ENCODE measurements around the gene PPP1R16B.
"Not testable (repeated sequence)": the region's sequence is repeated elsewhere in the genome, so short reads cannot be mapped to it uniquely, and the experiment has no call there.

Gene PPP1R16B

GRCh38 chr20:38855356-38855755 is 49.9 kb downstream of the PPP1R16B start:
- DNase-seq: peak; percentile 32

DNA sequence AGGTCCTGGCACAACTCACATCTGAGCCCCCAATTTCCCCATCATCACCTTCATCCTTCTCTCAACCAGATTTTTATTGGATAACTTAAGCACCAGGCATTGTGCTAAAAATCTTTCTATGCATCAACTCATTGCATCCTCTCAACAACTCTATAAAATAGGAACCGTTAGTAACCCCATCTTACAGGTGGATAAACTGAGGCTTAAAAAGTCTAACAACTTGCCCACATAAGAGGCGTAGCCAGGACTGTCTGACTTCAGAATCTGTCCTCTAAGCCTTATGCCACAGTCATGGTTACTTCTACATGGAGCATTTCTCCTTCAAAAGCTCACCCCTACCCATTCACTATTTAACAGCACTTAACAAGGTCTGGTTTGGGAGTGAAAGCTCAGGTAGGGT is 51.1 kb downstream of the PPP1R16B start:
- DNase-seq: no peak

DNA sequence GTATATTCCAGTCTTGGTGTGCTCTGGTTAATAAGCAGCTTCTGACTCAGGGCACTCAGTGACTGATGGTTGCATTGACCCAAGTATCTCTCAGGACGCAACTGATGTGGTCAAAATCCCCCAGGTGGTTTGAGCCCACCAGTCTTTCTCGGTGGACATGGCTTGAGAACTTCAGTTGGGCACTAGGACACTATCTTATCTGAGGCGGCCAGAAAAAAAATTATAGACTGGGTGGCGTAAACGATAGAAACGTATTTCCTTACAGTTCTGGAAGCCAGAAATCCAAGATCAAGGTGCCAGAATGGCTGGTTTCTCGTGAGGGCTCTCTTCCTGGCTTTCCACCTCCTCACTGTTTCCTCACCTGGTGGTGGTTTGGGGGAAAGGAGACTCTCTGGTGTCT is 52.2 kb downstream of the PPP1R16B start:
- no peak for DNase-seq

- DNase-seq: no peak
Measured at GRCh38 chr20:38859070-38859690, 53.7 kb downstream of the PPP1R16B start.

DNA sequence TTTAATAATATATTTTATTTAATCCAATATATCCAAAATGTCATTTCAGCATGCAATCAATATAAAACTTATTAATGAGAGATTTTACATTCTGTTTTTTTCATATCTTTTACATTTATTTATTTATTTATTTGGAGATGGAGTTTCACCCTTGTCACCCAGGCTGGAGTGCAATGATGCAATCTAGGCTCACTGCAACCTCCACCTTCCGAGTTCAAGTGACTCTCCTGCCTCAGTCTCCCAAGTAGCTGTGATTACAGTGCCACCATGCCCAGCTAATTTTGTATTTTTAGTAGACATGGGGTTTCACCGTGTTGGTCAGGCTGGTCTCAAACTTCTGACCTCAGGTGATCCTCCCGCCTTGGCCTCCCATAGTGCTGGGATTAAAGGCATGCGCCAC is 54.4 kb downstream of the PPP1R16B start:
- not testable (repeated sequence) for DNase-seq

DNA sequence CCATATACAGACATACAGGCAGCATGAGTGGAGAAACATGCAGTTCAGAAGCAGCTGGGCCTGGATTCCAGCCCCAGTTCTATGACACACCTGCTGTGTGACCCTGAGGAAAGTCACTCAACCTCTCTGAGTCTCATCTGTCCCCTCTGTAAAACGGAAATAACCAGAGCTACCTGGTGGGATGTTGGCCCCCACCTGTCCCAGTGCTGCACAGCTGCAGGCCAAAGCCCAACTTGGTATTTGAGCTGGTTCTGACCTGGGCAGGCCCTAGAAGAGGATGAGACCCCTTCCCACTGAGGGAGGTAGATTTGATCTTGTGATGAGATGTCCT is 55.5 kb downstream of the PPP1R16B start:
- no peak for DNase-seq

DNA sequence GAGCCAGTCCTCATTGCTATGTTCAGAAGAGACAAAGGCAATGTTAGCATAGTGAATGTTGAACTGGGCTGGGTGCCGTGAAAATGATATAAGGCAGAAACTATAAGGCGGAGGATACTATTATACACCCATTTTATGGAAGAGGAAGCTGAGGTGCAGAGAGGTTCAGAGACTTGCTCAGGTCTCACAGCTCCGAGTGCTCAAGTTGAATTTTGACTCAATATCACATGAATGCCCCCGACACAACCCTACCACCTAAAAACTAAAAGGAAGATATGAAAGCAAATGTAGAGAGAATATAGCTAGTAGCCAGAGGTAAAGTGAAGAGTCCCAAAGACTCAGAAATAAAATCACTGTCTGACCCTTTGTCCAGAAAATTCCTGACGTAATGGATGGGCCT is 56.7 kb downstream of the PPP1R16B start:
- no peak for DNase-seq

DNA sequence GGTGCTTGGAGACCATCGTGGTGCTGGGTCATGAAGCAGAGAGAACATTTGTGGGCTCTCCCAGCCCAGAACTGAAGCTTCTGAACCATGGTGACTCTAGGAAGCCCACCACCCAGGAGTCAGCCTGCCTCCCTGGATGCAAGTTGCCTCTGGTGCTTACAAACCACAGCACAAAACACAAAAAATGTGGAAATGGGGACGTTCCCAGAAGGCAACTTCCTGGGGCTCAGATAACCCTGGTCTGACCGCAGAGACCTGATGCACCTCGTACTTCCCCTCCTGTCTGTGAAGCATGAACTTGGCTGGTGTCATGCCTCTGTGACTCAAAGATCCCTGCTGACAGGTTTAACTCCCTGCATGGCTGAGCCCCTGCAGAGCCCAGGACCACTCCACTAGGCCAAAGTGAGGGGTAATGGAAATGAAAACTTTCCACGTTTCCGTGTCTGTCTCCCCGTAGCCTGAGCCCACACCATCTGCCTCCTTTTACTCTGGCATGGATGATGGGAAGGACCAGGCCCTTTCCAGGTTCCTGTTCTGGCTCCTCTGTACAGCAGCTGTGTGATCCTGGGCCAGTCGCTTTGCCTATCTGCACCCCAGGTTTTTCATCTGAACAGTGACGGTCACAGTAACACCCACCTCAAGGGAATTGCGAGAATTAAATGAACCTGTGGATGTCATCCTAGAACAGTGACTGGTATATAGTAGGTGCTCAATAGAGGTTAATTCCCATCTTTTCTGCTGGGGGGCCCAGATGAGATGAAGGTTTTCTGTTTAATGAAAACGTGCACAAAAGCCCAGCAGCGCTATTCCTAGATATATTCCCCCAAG is 57.7 kb downstream of the PPP1R16B start:
- no peak for DNase-seq

DNA sequence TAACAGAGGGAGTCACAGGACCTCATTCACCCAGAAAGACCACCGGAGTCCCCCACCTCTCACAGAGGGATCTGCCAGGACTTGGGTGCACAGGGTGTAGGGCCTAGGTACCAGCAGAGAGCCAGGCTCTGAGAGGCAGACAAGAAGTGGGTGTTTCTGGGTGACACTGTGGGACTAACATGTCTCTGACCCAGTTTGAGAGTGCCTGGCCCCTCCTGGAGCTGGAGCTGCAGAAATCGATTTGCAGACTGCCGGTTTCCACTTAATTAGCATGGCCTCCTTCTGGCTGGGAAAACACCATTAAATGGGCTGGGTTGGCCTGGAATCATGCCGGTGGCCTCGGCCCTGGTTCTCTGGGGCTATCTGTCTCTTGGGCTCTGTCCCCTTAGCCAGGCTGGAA is 59.2 kb downstream of the PPP1R16B start:
- no peak for DNase-seq

GRCh38 chr20:38866265-38867061 is 61.0 kb downstream of the PPP1R16B start:
- DNase-seq: no peak

GRCh38 chr20:38867062-38867359 is 61.5 kb downstream of the PPP1R16B start:
- no peak for DNase-seq

GRCh38 chr20:38870733-38871559 is 65.4 kb downstream of the PPP1R16B start:
- DNase-seq: no peak

DNA sequence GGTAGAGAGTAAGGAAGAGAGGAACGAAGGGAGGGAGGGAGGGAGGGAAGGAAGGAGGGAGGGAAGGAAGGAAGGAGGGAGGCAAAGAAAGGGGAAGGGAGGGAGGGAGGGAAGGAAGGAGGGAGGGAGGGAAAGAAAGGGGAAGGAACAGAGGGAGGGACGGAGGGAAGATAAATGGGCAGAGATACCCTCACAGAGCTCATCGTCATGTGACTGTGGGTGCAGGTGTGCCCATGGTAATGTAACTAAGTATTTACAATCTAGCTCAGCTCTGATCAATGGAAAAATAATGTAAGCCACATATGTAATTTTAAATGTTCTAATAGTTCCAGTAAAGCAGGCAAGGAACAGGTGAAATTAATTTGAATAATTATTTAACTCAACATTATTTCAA is 66.1 kb downstream of the PPP1R16B start:
- DNase-seq: no peak

GRCh38 chr20:38872036-38872435 is 66.5 kb downstream of the PPP1R16B start:
- no peak for DNase-seq

- DNase-seq: no peak
Measured at GRCh38 chr20:38872491-38873049, 67.1 kb downstream of the PPP1R16B start.

DNA sequence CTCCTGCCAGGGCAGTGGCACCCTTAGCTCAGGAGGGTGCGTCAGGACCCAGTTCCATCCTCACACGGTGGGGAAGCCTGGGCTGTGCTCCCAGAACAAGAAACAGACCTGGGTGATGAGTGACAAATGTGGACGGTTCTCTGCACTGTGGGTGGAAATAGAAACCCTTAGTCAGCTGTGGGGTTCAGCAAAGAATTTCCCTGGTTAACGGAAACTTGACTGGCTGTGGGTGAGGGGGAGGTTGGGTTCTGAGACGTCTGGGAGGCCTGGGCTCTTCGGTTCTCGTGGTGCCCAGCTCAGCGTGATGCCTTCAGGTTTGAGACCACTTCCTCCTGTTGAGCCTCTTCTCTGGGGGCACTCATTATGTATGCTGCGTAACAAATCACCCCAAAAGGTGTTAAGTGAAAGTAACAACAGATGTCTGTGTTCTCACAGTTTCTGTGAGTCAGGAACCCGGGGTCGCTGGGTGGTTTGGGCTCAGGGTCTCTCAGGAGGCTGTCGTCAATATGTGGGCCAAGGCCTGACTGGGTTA is 67.6 kb downstream of the PPP1R16B start:
- no peak for DNase-seq

GRCh38 chr20:38874460-38875174 is 69.1 kb downstream of the PPP1R16B start:
- no peak for DNase-seq

DNA sequence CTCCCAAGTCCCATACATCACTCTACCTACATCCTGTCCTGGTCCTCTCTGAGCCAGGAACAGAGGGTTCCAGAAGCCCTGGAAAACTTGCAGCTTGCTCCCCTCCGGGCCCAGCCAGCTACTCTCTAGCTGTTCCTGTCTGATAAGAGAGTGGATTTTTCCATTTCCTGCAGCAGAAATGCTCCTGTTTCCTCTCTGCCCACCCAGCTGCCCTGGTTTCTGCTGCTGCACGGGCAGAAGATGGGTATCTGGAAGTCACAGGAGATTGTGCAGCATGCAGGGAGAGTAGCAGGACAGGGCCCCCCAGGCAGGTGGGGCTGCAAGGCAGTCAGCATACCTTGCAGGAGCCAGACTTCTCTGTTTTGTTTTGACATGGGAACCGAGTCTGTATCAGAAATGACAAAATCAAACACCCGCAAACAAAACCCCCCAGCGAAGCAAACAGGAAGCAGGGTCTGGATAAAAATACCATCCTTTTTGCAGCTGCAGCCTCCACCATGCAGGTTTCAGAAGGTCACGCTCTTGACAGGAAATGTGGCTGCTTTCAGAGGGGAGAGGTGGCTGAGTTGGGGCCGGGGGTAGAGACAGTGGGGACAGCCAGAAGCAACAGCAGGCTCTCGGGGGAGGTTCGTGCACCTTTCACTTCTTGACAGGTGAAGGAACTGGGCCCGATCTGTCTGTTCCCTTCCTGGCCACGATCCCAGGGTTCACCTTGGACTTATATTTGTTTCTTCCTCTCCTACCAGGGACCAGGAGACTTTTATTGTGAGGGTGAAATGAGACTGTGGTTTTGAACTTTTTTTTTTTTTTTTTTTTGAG is 69.9 kb downstream of the PPP1R16B start:
- DNase-seq: no peak

- no peak for DNase-seq
Measured at GRCh38 chr20:38877483-38877882, 72.0 kb downstream of the PPP1R16B start.

DNA sequence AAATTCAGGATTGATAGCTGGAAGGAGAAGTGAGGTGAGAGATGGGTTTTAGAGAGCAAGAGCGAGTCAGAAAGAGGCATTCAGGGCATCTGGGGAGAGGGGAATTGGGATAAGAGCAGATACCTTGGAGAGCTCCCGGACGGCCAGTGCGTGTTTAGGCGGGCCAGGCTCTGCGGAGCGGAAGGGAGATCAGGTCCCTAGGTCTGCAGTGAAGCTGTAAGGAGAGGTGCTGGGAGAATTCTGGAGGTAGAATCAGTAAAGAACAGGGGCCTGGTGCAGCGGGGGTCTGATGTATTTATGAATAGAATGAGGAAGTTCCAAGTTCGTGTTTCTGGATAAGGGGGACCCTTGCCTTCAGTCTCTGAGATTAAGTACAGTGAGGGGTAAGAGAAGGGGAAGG is 73.4 kb downstream of the PPP1R16B start:
- peak; percentile 22 for DNase-seq
